NCI-H748 (cell line): ENCODE data around the gene JARID2.

ENCODE experiments used
- DNase-seq: peaks from one replicate; lab custom pipeline; 2025; ENCODE audit not compliant: unreplicated experiment; lab: John Stamatoyannopoulos, UW

The JARID2 gene

GRCh38 chr6:15433511-15433861, 187.6 kb downstream of the JARID2 start:
- DNase-seq: no peak

- DNase-seq: peak; percentile 82
These were observed 188.4 kb downstream of the JARID2 start for GRCh38 chr6:15434263-15434662.

GRCh38 chr6:15434823-15435380, 189.0 kb downstream of the JARID2 start:
- no peak for DNase-seq

GRCh38 chr6:15435468-15435867, 189.6 kb downstream of the JARID2 start:
- DNase-seq: no peak

GRCh38 chr6:15436451-15436850, 190.6 kb downstream of the JARID2 start:
- no peak for DNase-seq

- DNase-seq: no peak
These were observed 191.3 kb downstream of the JARID2 start for GRCh38 chr6:15437090-15437635.

GRCh38 chr6:15439410-15440025, 193.6 kb downstream of the JARID2 start:
- no peak for DNase-seq

GRCh38 chr6:15440040-15440439, 194.2 kb downstream of the JARID2 start:
- DNase-seq: no peak

- peak; percentile 68 for DNase-seq
These were observed 195.5 kb downstream of the JARID2 start for GRCh38 chr6:15441215-15441868.

- no peak for DNase-seq
These were observed 196.1 kb downstream of the JARID2 start for GRCh38 chr6:15441981-15442380.

- peak; percentile 62 for DNase-seq
These were observed 196.6 kb downstream of the JARID2 start for GRCh38 chr6:15442467-15442866.

GRCh38 chr6:15443119-15443830, 197.4 kb downstream of the JARID2 start:
- no peak for DNase-seq

- DNase-seq: no peak
These were observed 198.3 kb downstream of the JARID2 start for GRCh38 chr6:15444081-15444731.

GRCh38 chr6:15444881-15445280, 199.0 kb downstream of the JARID2 start:
- DNase-seq: peak; percentile 54

GRCh38 chr6:15447546-15448267, 201.8 kb downstream of the JARID2 start:
- no peak for DNase-seq

GRCh38 chr6:15449011-15449410, 203.1 kb downstream of the JARID2 start:
- no peak for DNase-seq

GRCh38 chr6:15451738-15452137, 205.9 kb downstream of the JARID2 start:
- no peak for DNase-seq

- no peak for DNase-seq
These were observed 206.5 kb downstream of the JARID2 start for GRCh38 chr6:15452182-15452941.

GRCh38 chr6:15453186-15453585, 207.3 kb downstream of the JARID2 start:
- DNase-seq: no peak

GRCh38 chr6:15453622-15454021, 207.8 kb downstream of the JARID2 start:
- no peak for DNase-seq
